NCI-H1417 treated with DMSO at 0.1 percent for 48 hours (cell line): ENCODE measurements around the gene RAB7A.

ENCODE experiments used
- DNase-seq: peaks from one replicate; lab custom pipeline; 2025; lab: John Stamatoyannopoulos, UW

RAB7A gene

GRCh38 chr3:128851601-128852000 lies 125.6 kb downstream of the RAB7A start:
- no peak for DNase-seq

GRCh38 chr3:128853826-128854225 lies 127.8 kb downstream of the RAB7A start:
- no peak for DNase-seq

- no peak for DNase-seq
Observed at GRCh38 chr3:128854475-128854874, 128.5 kb downstream of the RAB7A start.

GRCh38 chr3:128855569-128855968 lies 129.6 kb downstream of the RAB7A start:
- no peak for DNase-seq

GRCh38 chr3:128858167-128858566 lies 132.2 kb downstream of the RAB7A start:
- no peak for DNase-seq

- no peak for DNase-seq
Observed at GRCh38 chr3:128859630-128860029, 133.6 kb downstream of the RAB7A start.

- no peak for DNase-seq
Observed at GRCh38 chr3:128861491-128861890, 135.5 kb downstream of the RAB7A start.

- DNase-seq, result no peak
Observed at GRCh38 chr3:128863560-128863959, 137.6 kb downstream of the RAB7A start.
